Measurements from ENCODE around the gene SPTLC1.
"Not testable (repeated sequence)": the region's sequence is repeated elsewhere in the genome, so short reads cannot be mapped to it uniquely, and the experiment has no call there.

Gene SPTLC1

DNA sequence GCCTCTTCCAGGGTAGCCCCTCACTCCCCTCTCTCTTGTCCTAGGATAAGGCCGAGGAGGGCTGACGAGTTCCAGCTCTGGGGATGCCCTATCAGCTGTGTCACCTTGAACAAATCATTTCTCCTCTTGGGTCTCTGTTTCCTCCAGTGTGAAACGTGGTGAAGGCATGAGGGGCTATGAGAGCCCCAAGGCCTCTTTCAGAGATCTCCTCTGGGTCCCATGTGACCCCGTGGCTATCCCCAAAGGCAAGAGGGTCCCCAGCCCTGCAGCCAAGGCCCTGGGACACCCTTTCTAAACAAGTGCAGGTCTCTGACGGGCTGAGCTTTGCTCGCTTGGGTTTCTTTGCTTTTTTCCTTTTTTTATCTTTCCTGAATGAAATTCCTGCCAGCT, 25.5 kb upstream of the SPTLC1 start:
- DNase-seq (ENCODE audit: low read depth) = no peak

- DNase-seq (ENCODE audit: low read depth) = peak; percentile 62
Observed at GRCh38 chr9:92140074-92140753, 25.0 kb upstream of the SPTLC1 start.

- not testable (repeated sequence) for DNase-seq (ENCODE audit: low read depth)
Observed at GRCh38 chr9:92138960-92139540, 23.8 kb upstream of the SPTLC1 start.

DNA sequence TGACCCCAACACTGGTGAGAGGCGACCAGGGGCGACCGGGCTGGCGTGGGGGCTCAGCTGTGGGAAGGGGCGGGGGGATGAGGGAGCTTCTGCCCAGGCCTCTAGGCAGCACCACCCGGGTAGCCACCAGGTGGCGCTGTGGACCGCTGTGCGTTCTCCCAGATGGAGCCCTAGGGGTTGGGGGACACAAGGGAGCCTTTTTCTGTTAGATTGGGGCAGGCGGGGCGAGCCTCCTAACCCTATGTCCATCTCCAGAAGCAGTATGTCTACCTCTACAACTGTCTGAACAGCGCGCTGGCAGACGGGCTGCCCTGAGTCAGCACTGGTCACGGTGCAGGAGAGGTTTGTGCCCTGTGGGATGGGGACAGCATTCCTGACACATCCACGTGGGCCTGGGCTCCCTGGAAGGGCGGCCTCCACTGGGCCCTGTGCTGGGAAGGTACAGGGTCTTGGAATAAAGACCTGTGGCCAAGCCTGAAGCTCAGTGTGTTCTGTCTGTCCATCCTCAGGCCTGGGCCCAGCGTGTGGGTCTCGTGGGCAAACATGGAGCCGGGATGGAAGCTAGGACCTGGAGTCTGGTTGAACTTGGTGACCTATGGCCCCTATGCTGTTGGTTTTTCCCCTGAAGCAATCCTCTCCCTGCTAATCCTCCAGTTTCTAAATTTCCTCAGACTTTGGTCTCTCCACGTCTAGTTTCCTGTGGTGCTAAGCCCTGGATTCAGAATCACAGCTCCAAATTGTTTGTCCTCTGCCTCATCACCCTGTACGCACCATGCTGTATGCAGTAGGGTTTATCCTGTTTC, 23.1 kb upstream of the SPTLC1 start:
- DNase-seq (ENCODE audit: low read depth) = peak; percentile 70

- DNase-seq (ENCODE audit: low read depth) = no peak
Observed at GRCh38 chr9:92136184-92136858, 21.1 kb upstream of the SPTLC1 start.

DNA sequence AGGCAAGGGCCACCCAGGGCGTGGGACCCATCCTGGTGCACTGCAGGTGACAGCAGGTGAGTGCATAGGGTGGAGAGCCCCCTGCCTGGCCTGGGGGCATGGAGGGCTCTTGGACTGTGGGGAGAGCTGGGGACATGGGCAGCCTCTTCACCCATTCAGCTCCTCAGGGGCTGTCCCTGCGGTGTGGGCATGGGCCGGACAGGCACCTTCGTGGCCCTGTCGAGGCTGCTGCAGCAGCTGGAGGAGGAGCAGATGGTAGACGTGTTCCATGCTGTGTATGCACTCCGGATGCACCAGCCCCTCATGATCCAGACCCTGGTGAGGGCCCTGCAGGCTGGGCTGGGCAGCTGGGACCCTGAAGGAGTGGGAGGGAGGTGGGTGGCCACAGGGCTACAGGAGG, 20.4 kb upstream of the SPTLC1 start:
- no peak for DNase-seq (ENCODE audit: low read depth)

GRCh38 chr9:92133949-92134604, 18.9 kb upstream of the SPTLC1 start:
- peak; percentile 72 for DNase-seq (ENCODE audit: low read depth)

DNA sequence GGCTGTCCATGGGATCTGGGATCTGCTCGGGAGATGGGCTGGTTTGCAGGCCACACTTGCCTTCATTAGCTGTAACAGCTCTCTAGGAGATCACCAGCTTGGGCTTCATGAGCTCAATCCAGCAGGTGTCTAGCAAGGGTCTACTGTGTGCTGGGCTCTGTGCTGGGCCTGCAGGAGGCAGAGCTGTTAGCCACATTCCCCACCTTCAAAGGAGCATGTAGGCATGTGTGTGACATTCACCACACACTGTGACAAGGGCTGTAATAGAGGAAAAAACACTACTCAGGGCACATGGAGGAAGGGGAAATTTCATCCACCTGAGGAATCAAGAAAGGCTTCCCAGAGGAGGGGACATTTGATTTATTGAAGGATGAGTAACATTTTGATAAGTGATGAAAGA, 17.7 kb upstream of the SPTLC1 start:
- DNase-seq (ENCODE audit: low read depth) = not testable (repeated sequence)

DNA sequence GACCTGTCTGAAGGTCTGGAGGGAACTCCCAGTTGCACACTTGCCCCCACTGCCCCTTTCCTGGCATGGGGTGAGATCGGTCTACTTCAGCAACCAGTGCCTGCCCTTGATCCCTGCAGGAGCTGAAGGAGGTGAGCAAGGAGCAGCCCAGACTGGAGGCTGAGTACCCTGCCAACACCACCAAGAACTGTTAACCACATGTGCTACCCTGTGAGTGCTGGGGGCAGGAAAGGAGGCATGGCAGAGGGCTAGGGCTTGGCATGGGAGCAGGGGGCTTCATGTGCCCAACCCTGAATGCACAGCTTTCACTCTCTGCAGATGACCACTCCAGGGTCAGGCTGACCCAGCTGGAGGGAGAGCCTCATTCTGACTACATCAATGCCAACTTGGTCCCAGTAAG, 17.3 kb upstream of the SPTLC1 start:
- no peak for DNase-seq (ENCODE audit: low read depth)

GRCh38 chr9:92122800-92123199, 7.6 kb upstream of the SPTLC1 start:
- no peak for DNase-seq (ENCODE audit: low read depth)

- DNase-seq (ENCODE audit: low read depth) = no peak
Observed at GRCh38 chr9:92122061-92122460, 6.8 kb upstream of the SPTLC1 start.

DNA sequence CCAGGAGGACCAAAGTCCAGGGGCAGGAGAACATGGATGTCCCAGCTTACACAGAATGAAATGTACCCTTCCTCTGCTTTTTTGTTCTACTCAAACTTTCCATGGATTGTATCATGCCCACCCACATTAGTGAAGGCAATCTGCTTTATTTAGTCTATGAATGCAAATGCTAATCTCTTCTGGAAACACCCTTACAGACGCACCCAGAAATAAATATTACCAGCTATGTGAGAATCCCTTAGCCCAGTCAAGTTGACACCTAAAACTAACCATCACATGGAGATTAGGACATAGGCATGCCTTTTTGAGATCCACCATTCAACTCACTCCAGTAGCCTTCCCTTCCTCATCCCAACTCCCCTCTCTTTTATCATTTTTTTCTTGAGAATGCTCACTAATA, 6.1 kb upstream of the SPTLC1 start:
- DNase-seq (ENCODE audit: low read depth) = no peak

DNA sequence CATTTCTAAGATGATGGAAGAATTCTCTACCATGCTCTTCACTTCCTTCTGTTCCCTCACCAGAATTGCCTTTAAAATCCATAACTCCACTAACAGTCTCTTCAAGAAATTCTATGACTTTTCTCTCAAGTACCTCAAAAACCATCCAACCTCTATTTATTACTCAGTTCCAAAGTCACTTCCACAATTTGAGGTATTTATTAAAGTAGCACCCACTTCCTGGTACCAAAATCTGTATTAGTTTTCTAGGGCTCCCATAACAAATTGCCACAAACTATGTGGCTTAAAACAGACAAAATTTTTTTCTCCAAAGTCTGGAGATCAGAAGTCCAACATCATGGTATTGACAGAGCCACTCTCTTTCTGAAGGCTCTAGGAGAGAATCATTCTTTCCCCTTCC, 4.9 kb upstream of the SPTLC1 start:
- no peak for DNase-seq (ENCODE audit: low read depth)

DNA sequence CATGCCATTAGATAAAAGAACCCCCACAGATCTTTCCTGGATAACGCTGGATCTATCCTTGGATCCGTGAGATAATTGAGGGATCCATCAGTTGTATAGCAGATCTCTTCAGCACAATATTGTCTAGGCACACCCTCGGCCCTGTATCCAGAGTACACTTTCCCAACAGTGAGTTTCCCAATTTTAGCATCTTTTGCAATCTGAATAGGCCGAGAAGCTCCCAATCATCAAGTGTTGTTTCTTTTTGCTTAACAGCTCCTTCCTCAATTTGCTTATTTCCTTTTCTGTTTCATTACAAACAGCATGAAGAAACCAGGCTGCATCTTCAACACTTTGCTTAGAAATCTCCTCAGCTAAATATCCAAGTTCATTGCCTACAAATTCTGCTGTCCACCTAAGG, 4.4 kb upstream of the SPTLC1 start:
- no peak for DNase-seq (ENCODE audit: low read depth)

DNA sequence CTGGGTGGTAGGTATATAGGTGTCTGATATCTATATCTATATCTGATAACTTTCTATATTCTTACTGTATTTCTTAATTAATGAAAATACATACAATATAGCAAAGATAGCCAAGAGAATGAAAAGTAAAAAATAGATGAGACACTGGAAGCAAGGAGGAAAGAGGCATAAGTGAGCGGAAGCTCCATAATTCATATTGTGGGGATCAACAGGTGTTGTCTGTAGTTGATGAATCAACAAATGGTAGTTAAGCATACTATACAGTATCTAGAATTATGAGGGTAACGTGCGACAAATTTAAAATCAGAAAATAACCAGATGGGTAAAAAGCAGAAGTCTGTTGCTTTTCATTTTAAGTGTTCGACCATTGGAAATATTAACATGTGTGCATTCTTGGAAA, 7.1 kb downstream of the SPTLC1 start:
- no peak for DNase-seq (ENCODE audit: low read depth)

GRCh38 chr9:92105446-92106225, 9.6 kb downstream of the SPTLC1 start:
- not testable (repeated sequence) for DNase-seq (ENCODE audit: low read depth)

GRCh38 chr9:92103601-92104000, 11.6 kb downstream of the SPTLC1 start:
- not testable (repeated sequence) for DNase-seq (ENCODE audit: low read depth)

DNA sequence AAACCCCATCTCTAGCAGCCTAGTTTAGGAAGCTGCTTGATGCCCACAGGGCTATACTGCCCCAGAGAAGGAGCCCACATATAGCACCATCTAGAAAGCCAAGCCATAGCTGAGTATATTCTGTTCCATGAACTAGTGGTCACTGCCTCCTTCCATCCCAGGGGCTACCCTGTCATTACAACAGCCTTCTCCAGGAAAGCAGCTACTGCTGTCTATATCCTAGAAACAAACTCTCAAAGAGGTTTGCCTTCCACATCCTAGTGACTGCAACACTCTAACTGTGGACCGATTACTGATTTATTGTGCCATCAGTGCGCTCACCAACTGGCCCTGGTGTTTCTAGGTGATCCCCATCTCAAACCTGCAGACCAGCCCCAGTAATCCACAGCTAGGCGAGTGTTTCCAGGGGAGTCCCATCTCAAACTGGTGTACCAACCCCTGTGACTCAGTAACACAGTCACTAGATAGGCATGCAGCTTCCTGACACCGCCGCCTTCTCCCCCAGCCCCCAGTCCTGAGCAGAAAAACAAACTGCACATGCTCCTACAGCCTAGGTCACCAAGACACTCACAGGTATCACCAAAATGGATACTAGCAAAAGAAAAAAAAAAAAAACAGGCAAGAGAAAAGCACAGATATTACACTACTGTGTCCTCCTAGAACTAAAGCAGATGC, 14.8 kb downstream of the SPTLC1 start:
- DNase-seq (ENCODE audit: low read depth) = no peak

GRCh38 chr9:92098638-92099037, 16.6 kb downstream of the SPTLC1 start:
- no peak for DNase-seq (ENCODE audit: low read depth)

- peak; percentile 21 for DNase-seq (ENCODE audit: low read depth)
Observed at GRCh38 chr9:92097997-92098482, 17.2 kb downstream of the SPTLC1 start.

DNA sequence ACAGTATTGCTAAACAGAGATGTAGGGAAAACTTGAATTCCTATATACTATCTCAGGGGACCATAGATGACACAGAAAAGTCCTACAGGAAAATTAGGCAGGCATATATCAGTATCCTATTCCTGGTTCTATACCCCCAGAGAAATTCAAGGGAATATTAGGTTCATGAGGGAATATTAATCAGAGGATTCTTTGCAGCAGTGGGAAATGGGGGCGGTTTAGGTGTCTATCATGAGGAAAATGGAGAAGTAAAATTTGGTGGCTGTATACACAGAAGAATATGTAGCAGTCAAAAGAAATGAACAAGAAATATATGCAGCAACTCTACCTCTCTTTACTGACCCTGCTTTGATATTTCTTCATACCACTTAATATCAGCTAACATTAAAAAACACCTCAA, 20.0 kb downstream of the SPTLC1 start:
- no peak for DNase-seq (ENCODE audit: low read depth)
